RPMI7951 (cell line): ENCODE results near the gene PIEZO2. TPM values are rescaled to one million over a fixed set of nuclear protein-coding genes. Genes with fewer than 3 reads are reported as not detected.
"Not testable (repeated sequence)": the region's sequence is repeated elsewhere in the genome, so short reads cannot be mapped to it uniquely, and the experiment has no call there.

ENCODE experiments used
- DNase-seq: peaks from one replicate; pipeline ENCODE4 v3.0.0-alpha.2; 2012; ENCODE audit warnings: low read depth
- total RNA-seq: library from RNA; depleted of rRNA; stranded (reverse); fragments of >200 nt; shearing (Covaris generic); gene quantifications from 2 replicates; pipeline ENCODE4 v1.2.3, GENCODE V29; 2014

The PIEZO2 gene
- total RNA-seq, 1 experiment from 2014 or later = 10.7 TPM

DNA sequence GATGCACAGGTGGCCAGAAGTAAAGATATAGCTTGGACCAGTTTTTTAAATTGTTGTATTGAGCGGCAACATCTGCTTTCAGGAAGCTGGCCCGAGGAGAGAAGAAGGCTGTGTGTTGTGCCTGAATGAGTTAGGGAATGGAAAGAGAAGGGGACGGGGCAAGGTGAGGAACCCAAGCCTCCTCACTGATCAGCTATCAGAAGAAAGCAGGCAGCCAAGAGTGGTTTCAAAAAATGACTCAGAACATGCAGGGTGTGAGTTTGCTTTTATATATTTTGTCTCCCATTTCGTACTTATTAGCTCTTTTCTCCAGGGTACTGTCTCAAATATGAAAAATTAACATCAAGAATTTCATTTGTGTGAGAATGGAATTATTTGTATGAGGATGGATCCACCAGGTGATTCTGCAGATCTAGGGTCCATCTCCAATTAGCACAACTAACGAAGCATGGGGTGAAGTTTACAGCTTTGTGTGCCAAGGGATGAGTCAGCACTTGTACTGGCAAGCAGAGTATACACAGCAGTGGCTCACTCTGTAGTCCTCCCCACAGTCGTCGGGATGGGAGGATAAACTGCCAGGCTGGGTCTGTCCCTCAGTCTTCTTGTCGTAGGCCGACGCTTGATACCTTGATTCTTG, 175.7 kb downstream of the PIEZO2 start:
- DNase-seq = peak; percentile 66

DNA sequence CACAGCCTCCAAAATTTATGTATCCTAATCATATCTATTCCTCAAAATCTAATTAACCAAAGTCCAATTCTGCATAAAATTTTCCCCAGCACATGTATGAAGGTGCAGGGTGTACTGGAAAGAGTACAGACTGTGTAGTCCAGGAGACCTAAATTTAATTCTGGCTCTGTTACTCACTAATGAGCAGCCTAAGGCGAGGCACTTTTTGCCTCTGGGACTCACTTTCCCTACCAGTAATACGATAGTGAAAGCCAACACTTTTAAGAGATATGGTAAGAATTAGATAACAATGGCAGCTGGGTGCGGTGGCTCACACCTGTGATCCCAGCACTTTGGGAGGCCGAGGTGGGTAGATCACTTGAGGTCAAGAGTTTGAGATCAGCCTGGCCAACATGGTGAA, 177.7 kb downstream of the PIEZO2 start:
- DNase-seq = no peak

DNA sequence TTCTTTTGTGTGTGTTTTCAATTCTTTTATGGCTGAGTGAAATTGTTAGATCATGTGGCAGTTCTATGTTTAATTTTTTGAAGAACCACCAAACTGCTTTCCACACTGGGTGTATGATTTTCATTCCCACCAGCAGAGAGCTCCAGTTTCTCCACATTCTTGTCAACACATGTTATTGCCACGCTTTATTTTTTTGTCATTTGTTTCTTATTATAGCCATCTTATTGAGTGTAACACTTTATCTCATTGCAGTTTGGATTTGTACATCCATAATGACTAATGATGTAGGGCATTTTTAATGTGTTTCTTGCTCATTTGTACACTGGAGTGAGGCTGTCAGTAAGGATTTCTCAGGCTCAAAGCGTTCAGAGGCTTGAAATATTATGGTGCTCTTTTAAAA, 184.2 kb downstream of the PIEZO2 start:
- peak; percentile 15 for DNase-seq

DNA sequence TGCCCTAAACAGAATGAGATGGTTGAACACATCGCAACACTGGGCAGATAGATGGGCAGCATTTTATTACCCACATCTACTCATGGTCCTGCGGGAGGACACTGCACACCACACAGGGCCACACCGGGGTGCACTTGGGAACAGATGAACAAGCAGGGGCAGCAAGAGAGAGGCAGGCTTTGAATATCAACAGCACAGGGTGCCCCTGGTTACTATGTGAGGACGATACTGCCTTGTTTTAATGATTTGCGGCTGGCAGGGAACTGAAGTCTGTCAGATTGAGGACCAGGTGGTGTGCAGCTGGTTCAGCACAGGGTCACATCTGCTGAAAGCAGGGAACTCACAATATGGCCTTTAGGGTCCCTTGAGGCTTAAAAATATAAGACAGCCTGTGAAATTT, 195.7 kb downstream of the PIEZO2 start:
- peak; percentile 58 for DNase-seq

DNA sequence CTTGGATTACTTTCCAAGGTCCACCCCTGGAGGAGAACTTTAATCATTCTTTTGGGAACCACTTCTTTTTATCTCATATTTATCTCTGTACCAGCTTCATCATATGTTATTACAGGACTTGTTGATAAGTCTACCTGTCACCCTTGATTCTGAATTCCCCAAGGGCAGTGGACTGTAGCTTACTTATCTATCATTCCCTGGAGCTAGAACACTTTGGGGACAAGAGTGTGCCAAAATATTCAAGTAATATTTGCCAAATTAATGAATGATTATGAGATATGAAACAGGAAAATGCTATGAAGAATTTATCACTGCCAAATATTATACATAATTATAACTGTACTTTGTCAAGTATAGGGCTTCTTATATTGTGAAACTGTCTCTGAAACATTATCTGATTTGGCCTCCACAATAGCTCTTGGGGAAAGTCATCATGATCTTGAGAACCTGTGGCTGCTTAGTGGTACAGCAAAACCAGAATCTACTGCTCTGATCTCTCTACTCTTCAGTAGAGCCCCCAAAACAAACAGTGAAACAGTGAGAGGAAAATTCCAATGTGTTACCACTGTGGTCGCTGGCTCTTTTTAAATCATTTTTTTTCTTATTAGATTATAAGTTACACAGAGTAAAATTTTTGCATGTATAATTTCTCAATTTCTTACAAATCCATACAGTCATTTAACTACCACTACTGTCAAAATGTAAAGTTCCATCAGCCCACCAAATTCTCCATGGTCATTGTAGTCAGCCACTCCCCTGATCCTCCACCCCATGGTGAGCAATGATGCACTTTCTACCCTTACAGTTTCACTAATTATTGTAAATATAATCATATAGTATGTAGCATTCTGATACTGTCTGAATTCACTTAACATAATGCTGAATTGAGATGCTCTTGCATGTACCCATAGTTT, 197.5 kb downstream of the PIEZO2 start:
- DNase-seq = no peak

DNA sequence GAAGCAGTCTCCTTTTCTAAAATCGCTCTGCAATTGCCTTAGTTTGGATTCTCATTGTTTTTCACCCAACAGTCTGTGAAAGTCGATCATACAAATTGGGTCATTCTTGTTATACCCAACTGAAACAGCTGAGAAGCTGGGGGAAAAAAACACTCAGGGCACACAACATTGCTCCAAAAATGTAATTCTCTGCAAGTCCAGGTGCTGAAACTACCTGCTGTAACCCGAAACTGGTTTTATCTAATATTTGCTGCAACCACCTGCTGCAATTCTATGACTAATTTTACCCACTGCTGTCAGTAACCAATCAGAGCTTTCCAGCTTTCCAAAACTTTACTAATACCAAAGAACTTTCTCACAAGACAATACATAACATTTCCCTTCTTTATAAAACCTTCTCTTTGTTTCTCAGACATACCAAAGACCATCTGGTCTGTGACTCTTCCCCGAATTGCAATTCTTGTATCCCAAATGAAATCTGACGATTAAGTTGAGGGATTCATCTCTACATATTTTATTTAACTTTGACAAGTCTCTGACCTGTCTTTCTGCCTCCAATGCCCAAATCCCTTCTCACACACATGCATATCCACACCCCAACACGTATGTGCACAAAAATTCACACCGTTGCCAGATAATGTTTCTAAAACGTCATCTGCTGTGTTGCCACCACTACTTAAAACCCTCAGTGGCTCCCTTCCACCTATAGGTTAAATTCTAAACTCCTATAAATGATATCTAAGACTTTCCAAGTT, 198.3 kb downstream of the PIEZO2 start:
- DNase-seq = no peak

DNA sequence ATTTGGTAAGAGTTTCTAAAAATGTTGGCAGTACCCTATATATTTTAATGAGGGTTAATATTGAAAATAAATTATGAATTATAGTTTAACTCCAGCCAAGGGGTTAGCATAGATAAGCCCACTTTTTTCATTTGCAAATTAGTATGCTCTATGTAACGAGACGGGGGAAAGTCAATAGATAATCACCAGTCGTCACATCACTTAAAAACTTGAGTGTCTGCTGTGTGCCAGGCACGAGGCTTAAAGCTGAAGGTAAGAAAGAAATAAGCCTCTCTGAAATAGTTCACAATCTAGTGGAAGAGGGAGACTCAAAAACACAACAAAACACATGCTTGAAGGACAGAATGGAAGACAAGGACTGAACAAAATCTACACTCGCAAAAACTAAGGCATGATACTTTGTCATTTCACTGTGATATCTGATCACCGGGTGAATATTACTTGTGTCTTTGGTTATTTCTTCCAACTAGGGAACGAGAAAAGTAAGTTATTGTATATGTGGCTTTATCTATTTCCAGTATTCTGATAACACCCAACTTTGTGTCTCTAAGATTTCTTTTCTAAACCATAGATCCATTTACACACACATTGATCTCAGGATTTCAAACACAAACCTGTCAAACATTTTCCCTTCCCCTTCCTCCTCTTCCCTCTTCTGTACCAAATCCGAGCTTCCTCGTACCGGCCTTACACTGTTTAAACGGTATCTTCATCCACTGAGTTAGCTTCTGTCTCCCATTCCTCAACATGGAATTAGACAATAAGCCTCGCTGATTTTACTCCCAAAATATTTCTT, 199.1 kb downstream of the PIEZO2 start:
- DNase-seq = no peak

DNA sequence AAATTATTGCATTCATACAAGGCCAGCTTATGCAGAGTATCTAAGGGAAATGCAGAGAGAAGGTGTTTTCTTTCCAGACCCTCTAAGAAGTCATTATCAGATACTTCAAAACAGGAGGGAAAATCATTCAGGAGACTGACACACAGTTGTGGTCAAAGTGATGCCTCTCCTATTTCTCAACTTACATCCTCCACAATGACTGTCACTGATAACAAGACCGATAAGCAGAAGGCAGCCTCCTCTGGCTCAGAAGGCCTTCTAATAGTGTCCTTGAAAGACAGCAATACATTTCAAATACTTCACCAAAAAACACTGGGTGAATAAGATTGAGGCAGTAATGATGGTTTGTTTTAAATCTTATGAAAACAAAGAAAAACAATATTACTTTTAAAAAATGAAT, 199.7 kb downstream of the PIEZO2 start:
- peak; percentile 59 for DNase-seq

DNA sequence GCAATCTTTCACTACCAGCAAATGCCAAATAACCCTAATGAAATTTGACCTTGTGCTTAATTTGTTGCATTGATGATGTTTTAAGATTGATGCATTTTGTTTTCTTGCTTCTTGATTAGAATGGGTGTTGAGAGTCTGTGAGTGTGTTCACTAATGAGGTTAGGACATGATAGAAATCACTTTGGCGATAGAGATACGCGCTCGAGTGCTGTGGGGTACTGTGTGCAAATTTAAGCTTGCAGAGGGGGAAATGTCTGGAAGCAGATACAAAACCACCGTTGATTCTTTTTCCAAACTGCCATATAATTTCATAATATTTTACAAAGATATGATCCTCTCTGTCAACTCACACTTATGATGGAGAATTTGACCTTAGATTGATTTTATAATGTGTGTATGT, 200.9 kb downstream of the PIEZO2 start:
- no peak for DNase-seq

DNA sequence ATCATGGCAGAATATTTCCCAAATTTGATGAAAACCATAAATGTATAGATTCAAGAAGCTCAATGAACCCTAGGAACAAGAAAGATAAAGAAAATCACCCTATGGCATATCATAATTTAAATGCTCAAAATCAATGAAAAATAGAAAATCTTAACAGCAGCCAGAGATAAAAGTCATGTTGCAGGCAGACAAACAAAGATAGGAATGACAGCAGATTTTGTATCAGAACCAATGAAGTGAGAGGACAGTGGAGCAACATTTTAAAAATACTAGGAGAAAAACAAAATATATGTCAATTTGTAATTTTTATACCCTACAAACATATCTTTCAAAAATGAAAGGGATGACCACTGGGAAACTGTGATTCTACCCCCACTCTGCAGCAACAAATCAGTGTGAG, 203.3 kb downstream of the PIEZO2 start:
- no peak for DNase-seq

DNA sequence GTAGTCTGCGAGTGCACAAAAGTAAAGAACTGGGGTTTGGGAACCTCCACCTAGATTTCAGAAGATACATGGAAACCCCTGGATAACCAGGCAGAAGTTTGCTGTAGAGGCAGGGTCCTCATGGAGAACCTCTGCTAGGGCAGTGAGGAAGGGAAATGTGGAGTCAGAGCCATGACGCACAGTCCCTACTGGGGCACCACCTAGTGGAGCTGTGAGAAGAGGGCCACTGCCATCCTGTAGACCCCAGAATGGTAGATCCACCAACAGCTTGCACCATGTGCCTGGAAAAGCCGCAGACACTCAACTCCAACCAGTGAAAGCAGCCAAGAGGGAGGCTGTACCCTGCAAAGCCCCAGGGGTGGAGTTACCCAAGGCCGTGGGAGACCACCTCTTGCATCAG, 206.4 kb downstream of the PIEZO2 start:
- DNase-seq = no peak

DNA sequence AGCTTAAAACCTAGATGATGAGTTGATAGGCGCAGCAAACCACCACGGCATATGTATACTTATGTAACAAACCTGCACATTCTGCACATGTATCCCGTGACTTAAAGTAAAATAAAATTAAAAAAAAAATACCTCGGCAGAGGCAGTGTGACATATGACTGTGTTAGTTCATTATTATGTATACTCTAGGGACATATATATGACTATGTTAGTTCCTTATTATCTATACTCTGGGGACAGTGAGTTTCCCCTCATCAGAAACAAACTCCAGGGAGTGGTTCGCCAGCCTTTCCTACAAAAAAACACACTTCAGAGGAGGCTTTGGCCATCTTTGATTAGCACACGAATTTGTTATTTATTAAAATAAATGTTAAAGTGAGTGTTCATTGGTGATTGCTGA, 209.5 kb downstream of the PIEZO2 start:
- DNase-seq = no peak

DNA sequence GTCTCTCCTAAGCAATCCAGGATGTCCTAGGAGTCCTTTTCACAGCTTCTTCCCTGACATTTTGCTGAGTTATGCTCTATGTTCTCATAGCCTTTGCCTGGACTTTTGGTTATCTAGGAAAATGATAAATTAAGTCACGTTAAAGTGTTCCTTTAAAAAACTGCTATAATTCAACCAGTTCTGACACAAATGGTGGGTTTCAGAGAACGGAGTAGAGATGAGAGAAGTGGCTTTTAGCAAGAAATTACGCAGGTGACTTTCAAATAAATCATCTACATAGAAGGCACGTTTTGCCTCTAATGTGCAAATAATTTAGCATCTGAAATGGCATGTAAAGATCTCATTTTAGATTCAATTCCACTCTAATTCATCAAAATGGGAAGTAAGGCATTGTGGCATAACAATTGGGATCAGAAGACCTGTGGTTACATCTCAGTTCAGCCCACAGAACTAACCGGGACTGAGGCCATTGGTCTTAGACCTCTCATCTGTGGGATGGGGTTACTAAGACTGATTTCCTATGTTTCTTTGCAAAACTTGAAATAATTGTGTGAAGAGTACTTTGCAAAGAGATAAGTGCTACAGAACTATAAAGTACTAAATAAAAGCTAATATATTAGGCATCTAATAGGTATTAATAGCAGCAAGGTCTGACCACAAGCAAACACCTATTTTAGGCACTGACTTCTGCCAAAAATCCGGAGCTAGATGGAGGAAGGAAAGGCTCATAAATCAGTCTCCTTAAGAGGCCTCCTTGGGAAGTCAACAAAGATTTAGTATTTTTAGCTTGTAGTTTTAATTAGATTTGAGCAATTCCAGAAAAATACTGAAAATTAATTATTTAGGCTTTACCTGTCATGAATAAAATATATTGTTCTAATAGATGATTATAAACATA, 211.4 kb downstream of the PIEZO2 start:
- DNase-seq = no peak

DNA sequence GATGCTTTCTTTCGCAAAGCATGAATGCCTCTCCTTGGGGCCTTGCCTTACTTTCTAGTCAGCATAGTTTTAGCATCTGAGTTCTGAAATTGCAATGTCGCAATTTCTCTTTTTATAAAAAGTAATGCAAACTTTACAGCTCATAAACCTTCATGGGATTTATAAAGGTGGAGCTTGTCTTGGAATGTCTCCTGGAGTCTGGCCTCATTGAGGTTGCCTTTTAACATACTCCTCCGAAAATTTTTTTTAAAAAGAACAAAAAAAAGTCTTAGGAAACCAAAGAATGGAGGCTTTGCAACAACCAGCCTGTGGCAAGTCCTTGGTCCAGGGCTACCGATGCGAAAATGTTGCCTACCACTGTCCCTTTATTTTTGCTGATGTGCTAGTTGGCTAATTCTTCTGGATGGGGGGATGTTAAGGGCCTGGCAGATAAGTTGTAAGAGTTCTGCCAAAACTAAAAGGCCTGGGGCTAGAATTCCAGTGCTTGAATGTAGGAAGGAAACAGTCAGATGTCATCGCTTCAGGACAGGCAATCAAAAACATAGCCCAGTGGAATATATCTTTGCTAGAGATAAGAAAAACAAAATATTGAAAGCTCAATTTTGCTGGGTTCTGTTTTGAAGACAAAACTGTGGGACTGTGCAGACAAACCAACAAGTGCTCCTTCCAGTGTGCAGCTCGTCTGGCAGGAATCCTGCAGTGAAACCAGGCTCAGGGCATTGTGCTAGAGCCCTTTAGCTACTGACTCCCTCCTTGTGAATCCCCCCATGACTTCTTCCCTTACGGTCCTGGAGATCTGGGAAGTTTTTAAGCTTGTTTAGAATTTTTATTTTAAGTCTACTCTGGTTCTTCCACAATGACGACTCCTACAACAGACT, 213.0 kb downstream of the PIEZO2 start:
- peak; percentile 92 for DNase-seq

DNA sequence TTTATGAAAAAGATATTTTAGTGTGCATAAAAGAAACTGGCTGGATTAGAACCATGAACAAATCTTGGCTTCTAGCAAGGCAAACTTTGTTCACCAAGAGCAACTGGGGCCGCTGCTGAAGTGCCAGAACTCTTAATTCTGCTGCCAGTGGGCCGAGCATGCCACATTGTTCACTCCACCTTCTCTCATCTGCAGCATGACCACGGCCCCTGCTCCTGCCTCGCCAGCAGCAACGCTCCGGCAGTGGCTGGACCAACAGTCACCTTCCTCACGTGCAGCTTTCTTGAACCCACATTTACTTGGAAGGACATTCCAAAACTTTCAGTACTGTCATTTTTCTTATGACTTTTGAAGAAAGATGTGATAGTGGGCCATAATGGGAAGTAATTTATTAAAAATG, 213.8 kb downstream of the PIEZO2 start:
- DNase-seq = no peak

DNA sequence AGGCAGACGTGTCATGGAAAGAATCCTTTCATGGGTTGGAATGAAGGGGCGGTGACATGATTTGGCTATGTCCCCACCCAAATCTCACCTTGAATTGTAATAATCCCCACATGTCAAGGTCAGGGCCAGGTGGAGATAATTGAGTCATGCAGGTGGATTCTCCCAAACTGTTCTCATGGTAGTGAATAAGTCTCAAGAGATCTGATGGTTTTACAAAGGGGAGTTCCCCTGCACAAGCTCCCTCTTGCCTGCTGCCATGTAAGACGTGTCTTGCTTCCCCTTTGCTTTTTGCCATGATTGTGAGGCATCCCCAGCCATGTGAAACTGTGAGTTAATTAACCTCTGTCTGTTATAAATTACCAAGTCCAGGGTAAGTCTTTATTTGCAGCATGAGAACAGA, 215.7 kb downstream of the PIEZO2 start:
- DNase-seq = not testable (repeated sequence)

DNA sequence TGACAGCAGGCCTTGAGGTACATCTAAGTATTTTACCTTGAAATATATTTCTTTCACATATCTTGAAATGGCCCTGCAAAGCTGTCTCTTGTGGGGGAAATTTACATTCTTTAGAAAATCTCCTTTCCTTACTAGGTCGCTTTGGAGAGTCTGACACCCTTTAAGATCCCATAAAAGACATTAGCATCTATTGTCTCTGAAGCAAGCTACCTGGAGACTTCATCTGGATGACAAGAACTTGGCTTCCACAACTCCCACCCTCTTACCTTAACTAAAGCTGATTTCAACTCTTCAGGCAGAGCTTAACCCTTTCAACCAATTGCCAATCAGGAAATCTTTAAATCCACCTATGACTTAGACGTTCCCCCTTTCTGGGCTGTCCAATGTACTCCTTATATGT, 219.3 kb downstream of the PIEZO2 start:
- DNase-seq = no peak

DNA sequence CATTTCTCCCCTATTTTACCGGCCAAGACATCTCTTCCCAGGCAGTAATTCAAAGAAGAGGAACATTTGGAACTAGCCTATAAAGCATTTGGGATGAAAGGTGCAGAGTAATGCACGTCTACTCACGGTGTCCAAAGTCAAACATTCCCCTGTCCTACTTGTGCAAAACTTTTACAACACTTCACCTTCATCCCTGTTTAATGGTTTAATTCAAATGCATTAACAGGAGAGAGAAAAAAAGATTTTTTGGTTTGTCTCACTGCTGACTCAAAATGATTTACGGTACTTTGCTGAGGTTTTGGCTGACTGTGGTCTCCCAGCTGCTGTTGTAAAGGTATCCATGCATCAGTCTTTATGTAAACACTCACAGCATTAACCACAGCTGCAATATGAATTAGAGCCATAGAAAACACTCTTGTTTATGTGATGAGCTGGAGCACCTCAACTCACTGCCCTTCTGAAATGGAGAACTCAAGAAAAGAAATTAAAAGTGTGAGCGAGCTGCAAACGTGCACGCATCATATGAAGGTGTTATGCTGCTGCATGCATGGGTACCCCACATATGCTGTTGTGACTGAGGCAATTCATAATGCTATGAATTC, 220.5 kb downstream of the PIEZO2 start:
- DNase-seq = peak; percentile 83
